ENCODE measurements around the gene SLC5A10.

DNA sequence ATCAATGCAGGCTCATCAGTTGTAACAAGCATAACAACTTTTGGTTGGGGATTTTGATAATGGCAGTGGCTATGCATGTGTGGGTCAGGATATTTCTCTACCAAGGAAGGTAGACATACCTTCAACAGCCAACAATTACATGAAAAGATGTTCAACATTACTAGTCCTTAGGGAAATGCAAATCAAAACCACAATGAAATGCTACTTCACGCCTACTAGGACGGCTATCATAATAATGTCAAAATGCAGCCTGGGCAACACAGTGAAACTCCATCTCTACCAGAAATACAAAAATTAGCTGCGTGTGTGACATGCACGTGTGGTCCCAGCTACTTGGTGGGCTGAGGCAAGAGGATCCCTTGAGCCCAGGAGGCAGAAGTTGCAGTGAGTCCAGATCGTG is 7.3 kb upstream of the SLC5A10 start:
- TF ChIP-seq, protein P1, sequence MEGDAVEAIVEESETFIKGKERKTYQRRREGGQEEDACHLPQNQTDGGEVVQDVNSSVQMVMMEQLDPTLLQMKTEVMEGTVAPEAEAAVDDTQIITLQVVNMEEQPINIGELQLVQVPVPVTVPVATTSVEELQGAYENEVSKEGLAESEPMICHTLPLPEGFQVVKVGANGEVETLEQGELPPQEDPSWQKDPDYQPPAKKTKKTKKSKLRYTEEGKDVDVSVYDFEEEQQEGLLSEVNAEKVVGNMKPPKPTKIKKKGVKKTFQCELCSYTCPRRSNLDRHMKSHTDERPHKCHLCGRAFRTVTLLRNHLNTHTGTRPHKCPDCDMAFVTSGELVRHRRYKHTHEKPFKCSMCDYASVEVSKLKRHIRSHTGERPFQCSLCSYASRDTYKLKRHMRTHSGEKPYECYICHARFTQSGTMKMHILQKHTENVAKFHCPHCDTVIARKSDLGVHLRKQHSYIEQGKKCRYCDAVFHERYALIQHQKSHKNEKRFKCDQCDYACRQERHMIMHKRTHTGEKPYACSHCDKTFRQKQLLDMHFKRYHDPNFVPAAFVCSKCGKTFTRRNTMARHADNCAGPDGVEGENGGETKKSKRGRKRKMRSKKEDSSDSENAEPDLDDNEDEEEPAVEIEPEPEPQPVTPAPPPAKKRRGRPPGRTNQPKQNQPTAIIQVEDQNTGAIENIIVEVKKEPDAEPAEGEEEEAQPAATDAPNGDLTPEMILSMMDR (conservative IDR thresholded peaks at IDR 0.05) = no peak
- TF ChIP-seq ZFX (IDR thresholded peaks at IDR 0.05) = no peak

Measured in C4-2B (cell line).